K562 (cell line): ENCODE measurements around the gene MYH9. TPM values are rescaled to one million over a fixed set of nuclear protein-coding genes. Genes with fewer than 3 reads are reported as not detected.
A peak's percentile ranks its signal among the peaks of the same experiment; 100 is the strongest.

Experiments
- DIDO1 ChIP-seq: fragments of 450-650 bp; IDR thresholded peaks from 2 replicates; pipeline ENCODE4 v1.6.1; 2016; ENCODE audit warnings: low read depth, missing biosample characterization, missing genetic modification characterization
- GATA2 ChIP-seq: sonication (generic); formaldehyde crosslinking; IDR thresholded peaks from 2 replicates; pipeline ENCODE4 v1.4.0; 2020; ENCODE audit warnings: mild to moderate bottlenecking, missing genetic modification reagents
- GTF2A2 ChIP-seq: IDR thresholded peaks from 2 replicates; pipeline ENCODE4 v1.6.1; 2016; ENCODE audit warnings: mild to moderate bottlenecking, missing genetic modification characterization, missing compliant biosample characterization
- KDM1A ChIP-seq, 2 experiments: fragments of 450-650 bp; IDR thresholded peaks; 2 replicates each; pipeline ENCODE4 v1.6.1; 2016; ENCODE audit warnings: mild to moderate bottlenecking in 2 of 2
- NONO ChIP-seq, 2 experiments: fragments of 200-400 bp in 1 of 2; fragments of 450-650 bp in 1 of 2; formaldehyde crosslinking in 1 of 2; IDR thresholded peaks; 2 replicates each; pipeline ENCODE4 v1.6.1; 2017; ENCODE audit warnings: low read depth in 2 of 2, mild to moderate bottlenecking in 2 of 2, moderate library complexity in 2 of 2, low read length in 1 of 2
- PTTG1 ChIP-seq: fragments of 450-650 bp; IDR thresholded peaks from 2 replicates; pipeline ENCODE4 v1.6.1; 2016; ENCODE audit warnings: low read depth, mild to moderate bottlenecking, missing genetic modification characterization, missing compliant biosample characterization
- RAD21 ChIP-seq, 2 experiments: fragments of 250-450 bp in 1 of 2; fragments of 450-650 bp in 1 of 2; sonication (Bioruptor Pico) in 1 of 2; formaldehyde crosslinking in 1 of 2; IDR thresholded peaks in 1 of 2; conservative IDR thresholded peaks in 1 of 2; 2 replicates each; pipeline versions ENCODE4 v1.4.0 to v1.8.0; 2020 to 2022; ENCODE audit warnings: mild to moderate bottlenecking in 2 of 2, moderate library complexity in 1 of 2
- TBL1XR1 ChIP-seq, 2 experiments: IDR thresholded peaks; 2 replicates each; pipeline ENCODE4 v1.6.1; 2012; ENCODE audit warnings: improper control_type of control experiment in 2 of 2, low read length in 2 of 2, mild to moderate bottlenecking in 1 of 2
- ZBTB43 ChIP-seq: sonication (generic); formaldehyde crosslinking; IDR thresholded peaks from 2 replicates; pipeline ENCODE4 v1.8.0; 2023; ENCODE audit warnings: mild to moderate bottlenecking, missing genetic modification reagents
- polyA plus RNA-seq, 8 experiments: library from polyadenylated mRNA; depleted of rRNA in 4 of 8; stranded (reverse) in 5 of 8; unstranded in 3 of 8; fragments of >200 nt; fragmentation: Nextera tagmentation in 2 of 8; fragmentation: Illumina TruSeq in 1 of 8; extraction: Ambion mirVana in 2 of 8; extraction: Trizol in 1 of 8; gene quantifications; 2 replicates each; pipeline versions ENCODE4 v1.2.1 to v1.2.3, GENCODE V29; 2011 to 2014; ENCODE audit warnings: inconsistent platforms in 1 of 8, missing spikeins in 1 of 8
- total RNA-seq, 7 experiments: library from RNA; depleted of rRNA in 6 of 7; stranded (reverse); fragments of >200 nt in 6 of 7; fragmentation: Illumina TruSeq in 2 of 7; extraction: Trizol in 2 of 7; gene quantifications; 2 replicates each; pipeline versions ENCODE4 v1.2.1 to v1.2.3, GENCODE V29; 2011 to 2021; ENCODE audit warnings: low replicate concordance in 1 of 7

The MYH9 gene
- total and polyA plus RNA-seq, 9 of the 15 experiments (the other 6 are each of a cell fraction or from before 2014, with no cell fraction given) = 0.71 to 111 (median 24.6) TPM

DNA sequence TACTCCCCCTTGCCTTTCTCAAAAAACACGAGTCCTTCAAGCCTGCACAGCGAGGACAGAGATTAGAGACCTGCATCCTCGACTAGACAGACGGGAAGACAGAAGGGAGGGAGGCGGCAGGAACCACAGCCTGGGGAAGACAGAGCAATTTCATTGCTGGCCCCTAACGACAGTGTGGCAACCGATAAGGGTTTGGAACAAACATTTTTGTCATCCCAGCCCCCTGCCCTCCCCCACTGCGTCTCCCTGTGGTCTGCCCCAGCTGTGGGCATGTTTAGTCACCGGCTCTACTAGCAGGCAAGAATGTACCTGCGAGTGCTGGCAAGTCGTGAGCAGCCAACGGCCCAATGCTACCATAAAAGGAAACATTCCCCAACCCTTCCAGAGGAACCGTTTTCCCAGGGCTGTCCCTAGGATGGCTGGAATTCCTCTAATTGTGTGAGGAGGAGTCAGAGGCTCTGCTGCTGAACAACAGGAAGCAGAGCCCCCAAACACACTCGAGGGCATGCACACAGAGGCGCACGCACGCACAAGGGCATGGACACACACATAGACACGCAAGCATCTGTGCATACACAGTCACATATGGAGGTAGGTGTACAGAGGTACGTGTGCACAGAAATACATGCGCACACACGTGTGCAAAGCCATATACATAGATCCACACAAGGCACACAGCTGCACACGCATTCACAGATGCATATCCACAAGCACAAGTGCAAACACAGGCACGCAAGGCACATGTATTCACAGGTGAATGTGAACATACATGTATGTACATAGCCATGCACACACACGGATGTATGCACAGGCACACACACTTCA lies 58.3 kb downstream of the MYH9 start (continued):
- TF ChIP-seq GTF2A2 (tag) = no peak
- peak in 1 of 2 experiments; percentile 48; a peak in 2 of 4 replicates for TF ChIP-seq TBL1XR1 (IDR thresholded peaks at IDR 0.05; ENCODE audit: low read length in 2 of 2)
- 0 out of 4 replicates have a peak, but pooled peaks of 1 of the 2 experiments have one; percentile 23 for TF ChIP-seq NONO (IDR thresholded peaks at IDR 0.05; ENCODE audit: low read depth in 2 of 2, low read length in 1 of 2)
- no peak for TF ChIP-seq DIDO1 (tag)
- no peak for TF ChIP-seq RAD21 (CRISPR knock-in tag; conservative IDR thresholded peaks at IDR 0.05 in 1 of 2, IDR thresholded peaks at IDR 0.05 in 1 of 2)
- no peak for TF ChIP-seq PTTG1 (tag)
- 0 out of 2 replicates have a peak, but pooled peaks have one; percentile 26 for TF ChIP-seq GATA2 (CRISPR knock-in tag)
- TF ChIP-seq ZBTB43 = no peak
- TF ChIP-seq KDM1A (IDR thresholded peaks at IDR 0.05) = peak; percentile 7 to 91; a peak in 2 of 4 replicates
